Left cardiac atrium (tissue), 4 donors: ENCODE measurements around the gene CATSPERB. TPM values are rescaled to one million over a fixed set of nuclear protein-coding genes. Genes with fewer than 3 reads are reported as not detected.
"Not testable (repeated sequence)": the region's sequence is repeated elsewhere in the genome, so short reads cannot be mapped to it uniquely, and the experiment has no call there.

Source experiments
- ATAC-seq, 2 donors: fragments of 200-7000 bp; cut with Tn5 transposase; one replicate each; pipeline ENCODE4 v1.9.1; 2020; ENCODE audit warnings: mild to moderate bottlenecking in 2 of 2, moderate library complexity in 2 of 2
- DNase-seq: peaks from one replicate; pipeline ENCODE4 v3.0.0-alpha.2; 2020
- intact Hi-C, 2 donors: fragments of 100-400 bp; cut with DNase I; formaldehyde crosslinking; loops; one replicate each; pipeline versions ENCODE4 v1.14.1 to v1.15.1; 2022 to 2023
- total RNA-seq, 2 donors: library from RNA; stranded (reverse); fragmentation: NEBNext Ultra II Directional; extraction: Animal tissue kit (Norgen Biotek cat#: 25700); gene quantifications; one replicate each; pipeline ENCODE4 v1.2.1, GENCODE V29; 2021
- donor health status: DM: no; HTN: yes; CAD: no.
- donor health status: DM: no; HTN: yes; CAD: no; lungs with severe emphysema.
- donor health status: DM: yes; HTN: yes; CAD: no.
- donor health status: Dilated cardiomyopathy.

The CATSPERB gene
- total RNA-seq, 2 donors from 2014 or later: 1.8 to 2.3 TPM

DNA sequence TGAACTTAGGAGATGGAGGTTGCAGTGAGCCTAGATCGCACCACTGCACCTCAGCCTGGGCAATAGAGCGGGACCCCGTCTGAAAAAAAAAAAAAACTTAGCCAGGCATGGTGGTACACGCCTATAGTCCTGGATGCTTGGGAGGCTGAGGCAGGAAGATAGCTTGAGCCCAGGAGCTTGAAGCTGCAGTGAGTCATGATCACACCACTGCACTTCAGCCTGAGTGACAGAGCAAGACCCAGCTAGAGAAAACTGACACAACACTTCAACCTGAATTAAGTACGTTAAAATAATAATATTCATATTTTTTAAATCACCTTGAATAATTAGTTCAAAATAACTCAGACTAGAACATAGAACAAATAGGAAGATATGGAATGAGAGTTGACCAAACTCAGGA is 5.7 kb upstream of the CATSPERB start:
- ATAC-seq: no peak
- no peak for DNase-seq
- intact Hi-C loops: no loop called here

DNA sequence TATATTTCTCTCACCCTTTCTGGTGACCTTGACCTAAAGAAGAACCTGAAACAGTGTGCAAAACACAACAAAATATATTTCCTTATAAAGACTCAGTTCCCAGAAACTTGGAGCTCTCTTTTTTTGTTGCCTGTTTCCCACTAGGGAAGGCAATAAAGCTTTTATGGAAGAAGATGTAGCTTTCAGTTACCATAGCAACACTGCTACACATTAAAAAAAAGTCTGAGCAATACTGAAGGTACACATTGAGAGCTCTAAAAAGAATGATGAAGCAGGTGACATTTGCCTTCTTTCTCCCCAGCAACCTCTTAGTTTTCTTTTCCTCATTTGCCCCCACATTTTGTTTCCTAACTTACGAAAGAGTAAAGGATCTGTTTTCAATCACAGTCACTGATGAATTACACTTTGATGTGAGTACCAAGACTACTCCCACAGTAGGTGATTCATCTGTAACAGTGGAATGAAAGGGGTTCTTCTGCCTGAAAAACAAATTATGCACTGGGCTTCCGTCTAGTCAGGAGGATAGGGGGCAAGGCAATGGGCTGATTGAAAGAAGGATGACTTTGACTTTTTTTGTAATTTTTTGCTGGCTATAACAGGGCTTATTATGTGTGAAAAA is 1.1 kb upstream of the CATSPERB start:
- intact Hi-C loops: no loop called here
- DNase-seq: no peak
- no peak for ATAC-seq

GRCh38 chr14:91732439-91732838 is 553 bp upstream of the CATSPERB start:
- ATAC-seq (no peak), DNase-seq (no peak)
- intact Hi-C loops: no loop called here

- ATAC-seq (no peak), DNase-seq (no peak)
- intact Hi-C loops: no loop called here
These were observed 868 bp downstream of the CATSPERB start for GRCh38 chr14:91731018-91731417.

DNA sequence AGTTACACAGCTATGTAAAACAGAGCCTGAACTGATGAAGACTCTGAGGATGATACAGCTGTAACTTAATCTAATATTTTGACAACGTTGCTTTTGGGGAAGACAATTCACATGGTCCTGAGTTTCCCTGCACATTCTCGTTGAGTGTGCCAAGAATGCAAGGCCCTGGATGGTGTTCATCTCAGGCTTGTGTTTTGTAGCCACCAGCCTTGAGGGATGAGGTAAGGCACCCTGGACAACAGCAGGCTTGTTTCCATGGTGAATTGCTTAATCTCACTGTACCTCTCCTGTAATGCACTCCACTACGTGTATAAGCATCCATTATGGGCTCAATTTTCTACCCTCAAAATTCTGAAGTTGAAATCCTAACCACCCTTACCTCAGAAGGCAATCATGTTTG is 2.1 kb downstream of the CATSPERB start:
- no peak for DNase-seq
- intact Hi-C loops: no loop called here
- no peak for ATAC-seq

- DNase-seq (no peak), ATAC-seq (no peak)
- intact Hi-C loops: no loop called here
These were observed 3.2 kb downstream of the CATSPERB start for GRCh38 chr14:91728616-91729183.

- ATAC-seq (no peak), DNase-seq (no peak)
- intact Hi-C loops: no loop called here
These were observed 4.8 kb downstream of the CATSPERB start for GRCh38 chr14:91727121-91727520.

DNA sequence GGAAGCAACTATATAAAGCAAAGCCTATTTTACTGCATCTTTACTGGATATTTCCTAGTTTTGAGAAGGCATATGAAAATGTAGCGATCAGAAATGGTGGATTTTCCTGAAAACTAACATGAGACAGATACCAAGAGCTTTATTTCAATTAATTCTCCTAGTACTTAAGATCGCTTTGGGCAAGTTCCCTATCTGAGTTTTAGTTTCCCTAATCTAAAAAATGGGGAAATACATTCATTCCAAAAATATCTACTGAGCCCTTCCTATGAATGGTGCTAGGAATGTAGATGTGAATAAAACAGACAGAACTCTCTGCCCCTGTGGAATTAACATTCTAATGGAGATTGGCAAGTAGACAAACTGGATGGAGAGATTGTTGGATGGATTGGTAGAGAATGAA is 8.4 kb downstream of the CATSPERB start:
- DNase-seq (no peak), ATAC-seq (no peak)
- intact Hi-C loops: no loop called here

GRCh38 chr14:91722386-91722785 is 9.5 kb downstream of the CATSPERB start:
- DNase-seq (no peak), ATAC-seq (no peak)
- intact Hi-C loops: no loop called here

- intact Hi-C loops: no loop called here
- no peak for ATAC-seq
- no peak for DNase-seq
These were observed 12.0 kb downstream of the CATSPERB start for GRCh38 chr14:91719839-91720238.

GRCh38 chr14:91716999-91717398 is 14.9 kb downstream of the CATSPERB start:
- ATAC-seq: no peak
- intact Hi-C loops: no loop called here
- no peak for DNase-seq

GRCh38 chr14:91714805-91715204 is 17.1 kb downstream of the CATSPERB start:
- DNase-seq (no peak), ATAC-seq (no peak)
- intact Hi-C loops: no loop called here

DNA sequence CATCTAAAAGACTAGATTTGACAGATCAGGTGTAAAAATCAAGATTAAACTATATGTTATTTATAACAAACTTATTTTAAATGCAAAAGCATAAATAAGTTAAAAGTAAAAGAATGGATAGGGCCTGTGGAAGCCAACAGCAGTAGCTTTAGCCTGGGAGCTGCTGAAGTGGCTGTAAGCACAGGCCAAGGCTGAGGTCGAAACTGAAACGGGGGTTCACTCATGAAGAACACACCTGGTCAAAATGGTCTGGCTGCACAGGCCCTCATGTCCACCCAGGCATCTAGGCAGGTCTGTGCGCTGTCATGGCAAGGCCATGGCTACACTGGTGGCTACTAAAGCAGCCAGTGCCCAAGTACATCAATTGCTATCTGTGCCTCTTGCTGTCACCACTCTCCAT is 23.1 kb downstream of the CATSPERB start:
- DNase-seq (no peak), ATAC-seq (no peak)
- intact Hi-C loops: no loop called here

DNA sequence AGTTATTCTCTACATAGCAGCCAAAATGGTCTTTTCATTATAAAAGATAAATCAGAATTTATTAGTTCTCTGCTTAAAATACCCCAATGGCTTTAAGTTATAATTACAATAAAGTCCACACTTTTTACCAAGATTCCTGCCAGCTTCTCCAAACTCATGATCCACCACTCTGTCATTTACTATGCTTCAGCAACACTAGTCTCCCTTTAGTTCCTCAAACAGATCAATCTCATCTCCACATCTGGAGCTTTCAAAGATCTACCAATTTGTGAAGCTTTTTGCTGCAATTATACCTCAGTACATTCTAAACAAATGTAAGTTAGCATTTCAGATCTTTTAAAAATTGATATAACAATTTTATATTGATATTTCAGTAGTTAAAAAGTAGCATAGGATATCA is 24.9 kb downstream of the CATSPERB start:
- DNase-seq (no peak), ATAC-seq (no peak)
- intact Hi-C loops: no loop called here

DNA sequence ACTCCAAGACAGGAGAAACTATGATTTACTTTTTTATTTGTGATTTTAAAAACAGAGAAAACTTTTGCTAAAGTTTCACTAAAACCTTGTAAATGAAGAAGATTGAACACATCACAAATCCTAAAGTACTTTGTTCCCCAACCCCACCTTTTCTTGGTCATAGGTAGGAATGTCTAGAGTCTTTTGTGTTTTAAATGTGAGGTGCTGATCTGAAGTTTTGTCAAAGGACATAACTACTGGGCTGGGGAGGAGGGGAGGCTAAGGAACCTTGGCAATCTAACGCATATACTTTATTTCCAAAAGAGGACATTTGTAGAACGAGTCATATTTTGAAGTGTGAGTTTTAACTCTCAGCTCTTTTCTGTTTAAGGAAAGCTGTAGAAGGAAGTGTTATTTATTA is 37.2 kb downstream of the CATSPERB start:
- DNase-seq: no peak
- intact Hi-C loops: no loop called here
- no peak for ATAC-seq

DNA sequence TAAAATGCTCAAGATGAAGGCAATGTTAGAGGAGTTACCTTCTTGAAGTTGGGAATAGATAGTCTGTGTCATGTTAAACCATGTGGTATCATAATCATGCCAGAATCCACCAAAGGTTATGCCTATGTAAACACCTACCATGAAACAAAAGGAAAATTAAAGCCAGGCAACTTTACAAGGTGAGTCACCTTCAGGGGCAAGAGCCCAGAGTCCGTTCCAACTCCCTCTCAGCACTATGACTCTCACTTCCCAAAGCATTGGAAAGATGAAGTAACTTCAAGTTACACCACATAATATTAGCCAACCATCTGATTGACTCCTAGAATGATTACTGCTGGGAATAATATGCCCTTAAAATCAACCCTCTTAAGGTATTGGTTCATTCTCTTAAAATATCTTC is 38.5 kb downstream of the CATSPERB start:
- intact Hi-C loops: no loop called here
- ATAC-seq (no peak), DNase-seq (no peak)

DNA sequence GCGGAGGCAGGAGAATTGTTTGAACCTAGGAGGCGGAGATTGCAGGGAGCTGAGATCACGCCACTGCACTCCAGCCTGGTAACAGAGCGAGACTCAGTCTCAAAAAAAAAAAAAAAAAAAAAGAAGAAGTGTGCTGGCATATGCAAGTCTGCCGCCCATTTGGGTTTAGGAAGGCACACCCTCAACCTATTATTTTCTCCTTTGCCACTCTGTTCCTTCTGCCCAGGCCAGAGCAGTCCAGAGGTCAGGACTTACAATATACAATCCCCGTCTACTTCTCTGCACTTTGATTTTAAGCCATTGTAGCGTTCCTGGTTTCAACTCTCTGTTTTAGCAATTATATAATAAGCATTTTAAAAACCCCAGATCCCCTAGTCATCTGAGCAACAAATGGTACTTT is 39.8 kb downstream of the CATSPERB start:
- DNase-seq (no peak), ATAC-seq (no peak)
- intact Hi-C loops: no loop called here

- DNase-seq: no peak
- intact Hi-C loops: no loop called here
- ATAC-seq: no peak
These were observed 42.3 kb downstream of the CATSPERB start for GRCh38 chr14:91689608-91690007.

GRCh38 chr14:91687436-91687835 is 44.5 kb downstream of the CATSPERB start:
- intact Hi-C loops, DNase-seq, ATAC-seq: not testable (repeated sequence)

DNA sequence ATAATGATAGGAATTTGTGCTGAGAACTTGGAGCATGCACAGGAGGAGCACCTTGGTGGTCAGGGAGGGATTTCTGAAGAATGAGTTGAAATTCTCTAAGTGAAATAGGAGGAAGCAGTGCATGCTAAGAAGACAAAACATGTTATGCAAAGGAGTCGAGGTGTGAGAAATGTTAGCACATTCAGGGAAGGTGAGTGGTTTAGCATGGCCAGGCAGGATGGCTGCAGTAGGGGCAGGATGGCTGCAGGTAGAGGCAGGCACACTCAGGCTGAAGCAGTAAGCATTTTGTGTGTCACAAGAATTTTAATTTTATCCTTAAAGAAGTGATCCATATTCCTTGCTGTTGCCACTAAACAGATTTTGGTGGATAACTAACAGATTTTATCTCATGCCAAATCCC is 46.3 kb downstream of the CATSPERB start:
- intact Hi-C loops: no loop called here
- ATAC-seq (no peak), DNase-seq (no peak)

DNA sequence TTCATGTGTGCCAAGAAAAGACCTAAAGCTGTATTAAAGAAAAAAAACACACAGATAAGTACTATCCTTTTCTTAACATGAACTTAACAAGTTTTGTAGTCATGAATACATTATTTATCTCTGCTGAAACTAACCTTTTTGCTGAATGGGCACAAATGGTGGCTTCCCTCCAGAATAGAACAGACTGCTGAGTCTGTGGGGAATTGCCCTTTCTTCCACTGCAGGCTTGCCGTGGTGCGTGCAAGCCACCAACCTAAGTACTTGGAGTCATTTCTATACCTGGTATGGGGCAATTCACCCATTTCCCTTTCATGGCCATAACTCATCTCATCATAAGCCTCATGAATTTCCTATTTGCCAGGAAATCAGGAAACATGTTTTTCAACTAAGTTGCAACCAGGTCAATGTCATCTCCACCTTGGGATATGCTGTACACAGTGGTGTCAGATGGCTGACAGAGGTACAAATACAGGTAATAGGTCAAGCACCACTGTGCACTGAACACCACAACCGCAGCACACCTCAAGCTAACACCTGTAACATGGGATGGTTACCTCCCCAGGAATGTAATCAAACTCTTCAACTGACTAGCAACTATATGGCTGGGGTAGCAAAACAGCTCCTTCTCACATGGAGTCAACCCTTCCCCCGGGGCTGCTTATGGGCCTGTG is 49.9 kb downstream of the CATSPERB start:
- ATAC-seq (no peak), DNase-seq (no peak)
- intact Hi-C loops: no loop called here
